Activated CD4-positive, alpha-beta T cell treated with anti-CD3 and anti-CD28 coated beads, Interleukin-2, Interleukin-4, amounts not matched to agents 100 ng/mL and 50 ng/mL, durations not matched to agents 16 hours and 8 hours (primary cell): ENCODE data around the gene VTI1A.
"Not testable (repeated sequence)": the region's sequence is repeated elsewhere in the genome, so short reads cannot be mapped to it uniquely, and the experiment has no call there.

Experiments
- DNase-seq: peaks from one replicate; pipeline ENCODE4 v3.0.0-alpha.2; 2020; ENCODE audit warnings: low spot score

Gene VTI1A

GRCh38 chr10:112835217-112835715 is 388.3 kb downstream of the VTI1A start:
- DNase-seq, result no peak

GRCh38 chr10:112835944-112836451 is 389.0 kb downstream of the VTI1A start:
- DNase-seq, result no peak

- no peak for DNase-seq
Observed at GRCh38 chr10:112838784-112839481, 391.9 kb downstream of the VTI1A start.

GRCh38 chr10:112839928-112840654 is 393.1 kb downstream of the VTI1A start:
- DNase-seq, result no peak

GRCh38 chr10:112841549-112841948 is 394.5 kb downstream of the VTI1A start:
- DNase-seq, result no peak

GRCh38 chr10:112842832-112843360 is 395.9 kb downstream of the VTI1A start:
- no peak for DNase-seq

GRCh38 chr10:112843623-112844022 is 396.6 kb downstream of the VTI1A start:
- no peak for DNase-seq

- DNase-seq, result no peak
Observed at GRCh38 chr10:112844681-112845544, 397.9 kb downstream of the VTI1A start.

- no peak for DNase-seq
Observed at GRCh38 chr10:112847778-112848177, 400.8 kb downstream of the VTI1A start.

GRCh38 chr10:112848228-112848627 is 401.2 kb downstream of the VTI1A start:
- DNase-seq, result no peak

GRCh38 chr10:112848868-112849430 is 401.9 kb downstream of the VTI1A start:
- DNase-seq, result no peak

GRCh38 chr10:112849546-112849945 is 402.5 kb downstream of the VTI1A start:
- DNase-seq, result no peak

GRCh38 chr10:112851181-112851580 is 404.2 kb downstream of the VTI1A start:
- no peak for DNase-seq

- no peak for DNase-seq
Observed at GRCh38 chr10:112851588-112852211, 404.7 kb downstream of the VTI1A start.

- DNase-seq, result no peak
Observed at GRCh38 chr10:112852306-112852705, 405.3 kb downstream of the VTI1A start.

- DNase-seq, result no peak
Observed at GRCh38 chr10:112855134-112855533, 408.1 kb downstream of the VTI1A start.

GRCh38 chr10:112857493-112857892 is 410.5 kb downstream of the VTI1A start:
- DNase-seq, result no peak

- no peak for DNase-seq
Observed at GRCh38 chr10:112858986-112859651, 412.1 kb downstream of the VTI1A start.

- DNase-seq, result no peak
Observed at GRCh38 chr10:112859793-112860192, 412.8 kb downstream of the VTI1A start.

GRCh38 chr10:112863461-112863860 is 416.4 kb downstream of the VTI1A start:
- not testable (repeated sequence) for DNase-seq
